Mucosa of gallbladder (tissue), 1 donor: ENCODE results near the gene OOSP3. TPM values are rescaled to one million over a fixed set of nuclear protein-coding genes. Genes with fewer than 3 reads are reported as not detected.
A peak's percentile ranks its signal among the peaks of the same experiment; 100 is the strongest.
"Not testable (repeated sequence)": the region's sequence is repeated elsewhere in the genome, so short reads cannot be mapped to it uniquely, and the experiment has no call there.

Experiments
- DNase-seq: peaks from one replicate; pipeline ENCODE4 v3.0.0-alpha.2; 2020; ENCODE audit warnings: low spot score
- total RNA-seq: library from RNA; stranded (reverse); gene quantifications from one replicate; pipeline ENCODE4 v1.2.1, GENCODE V29; 2021
- donor health status: DM: no; HTN: no; CAD: no.

OOSP3 gene
- not detected for total RNA-seq

GRCh38 chr11:59878575-59878974 lies at the start of gene OOSP3:
TSS of gene OOSP3 (plus strand) at chr11:59878782. CDS start at chr11:59878809, 27 bp downstream.
- DNase-seq, result no peak

DNA sequence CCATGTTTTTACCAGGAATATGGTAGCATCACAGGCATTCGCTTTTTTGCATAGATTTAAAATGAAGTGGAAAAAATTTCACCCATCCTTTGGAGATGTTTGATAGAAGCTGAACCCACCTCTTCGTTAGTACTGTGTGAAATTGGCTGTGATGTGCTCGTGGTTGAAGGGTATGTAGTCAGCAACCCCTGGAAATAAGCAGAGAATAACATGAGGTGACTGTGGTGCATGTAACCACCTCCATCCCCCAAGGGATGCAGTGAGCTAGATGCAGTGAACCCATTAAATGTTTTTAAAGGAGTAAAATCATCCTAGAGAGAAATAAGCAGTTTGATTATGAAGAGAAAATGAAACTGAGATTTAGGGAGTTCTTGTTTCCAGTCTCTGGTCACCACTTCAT lies 49.2 kb upstream of the OOSP3 start:
- DNase-seq, result no peak

GRCh38 chr11:59833602-59834001 lies 45.0 kb upstream of the OOSP3 start:
- DNase-seq, result no peak

GRCh38 chr11:59839615-59840014 lies 39.0 kb upstream of the OOSP3 start:
- DNase-seq, result no peak

DNA sequence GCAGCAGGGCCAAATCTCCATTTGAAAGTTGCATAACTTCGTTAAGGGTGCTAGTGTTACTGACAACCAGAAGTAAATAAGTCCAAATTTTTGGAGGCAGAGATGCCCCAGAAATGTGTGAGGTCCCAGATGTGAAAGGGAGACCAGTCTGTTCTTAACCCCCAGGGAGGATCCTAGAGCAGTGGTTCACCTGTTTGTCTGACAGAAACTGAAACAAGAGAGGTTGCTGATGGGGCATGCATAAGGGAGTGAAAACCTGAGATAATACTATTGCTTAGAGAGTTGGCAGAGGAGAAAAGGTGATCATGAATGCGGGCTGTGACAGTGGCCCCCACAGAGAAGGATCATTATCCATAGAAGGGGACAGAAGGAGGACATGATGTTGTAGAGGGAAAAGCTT lies 37.1 kb upstream of the OOSP3 start:
- DNase-seq, result no peak

DNA sequence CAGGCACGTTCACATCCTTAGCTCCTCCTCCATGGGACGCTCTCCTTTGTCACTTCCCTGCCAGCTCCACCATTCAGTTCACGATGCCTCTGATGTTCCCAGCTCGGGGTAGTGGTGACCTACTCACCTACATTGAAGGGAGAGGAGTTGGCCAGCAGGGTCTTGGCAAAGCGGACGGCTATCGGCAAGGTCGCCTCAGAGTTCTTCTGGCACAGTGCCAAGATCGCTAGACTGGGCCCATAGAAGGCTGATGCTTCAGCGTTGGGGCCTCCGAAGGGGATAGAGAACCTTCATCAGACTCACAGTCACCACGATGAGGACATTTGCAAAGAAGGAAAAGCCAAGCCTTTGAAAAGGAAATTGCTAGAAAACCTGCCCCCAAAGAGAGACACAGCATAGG lies 36.3 kb upstream of the OOSP3 start:
- no peak for DNase-seq

DNA sequence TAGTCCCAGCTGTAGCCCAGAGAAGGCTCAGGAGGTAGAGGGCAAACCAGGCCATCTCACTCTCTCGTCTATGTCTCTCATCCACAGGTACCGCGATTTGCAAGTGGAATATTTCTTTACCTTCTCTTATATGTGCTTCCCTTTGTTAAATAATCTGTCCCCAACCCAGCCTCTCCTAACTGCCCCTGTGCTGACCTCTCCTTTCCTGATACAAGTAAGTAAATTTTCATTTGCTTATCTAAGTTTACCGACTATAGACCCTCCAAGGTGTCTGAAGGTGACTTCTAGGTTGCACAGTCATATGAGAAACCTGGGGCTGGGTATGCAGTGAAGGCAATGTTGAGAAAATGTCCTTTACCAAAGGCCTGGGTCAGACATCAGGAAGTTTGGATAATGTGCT lies 33.2 kb upstream of the OOSP3 start, which contains the start of gene CBLIF:
CBLIF (minus strand) TSS at position 101 of the 400 bp plus-strand sequence; CDS start at position 55, 46 bp downstream.
- DNase-seq, result no peak

DNA sequence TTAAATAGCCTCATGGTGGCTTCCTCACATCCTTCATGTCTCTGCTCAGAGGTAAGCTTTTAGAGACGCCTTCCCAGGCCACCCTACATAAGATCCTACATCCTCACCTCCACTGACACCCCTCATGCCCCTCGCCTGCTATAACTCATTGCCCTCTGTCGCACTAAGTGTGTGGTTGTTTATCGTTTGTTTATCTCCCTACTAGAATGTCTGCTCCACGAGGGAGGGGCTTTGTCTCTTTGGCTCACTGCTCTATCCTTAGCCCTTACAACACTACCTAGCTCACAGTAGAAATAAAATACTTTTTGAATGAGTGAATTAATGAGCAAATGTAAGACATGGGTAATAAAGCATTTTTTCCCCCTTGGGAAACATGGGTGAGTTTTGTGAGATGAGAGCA lies 32.0 kb upstream of the OOSP3 start:
- DNase-seq, result no peak

DNA sequence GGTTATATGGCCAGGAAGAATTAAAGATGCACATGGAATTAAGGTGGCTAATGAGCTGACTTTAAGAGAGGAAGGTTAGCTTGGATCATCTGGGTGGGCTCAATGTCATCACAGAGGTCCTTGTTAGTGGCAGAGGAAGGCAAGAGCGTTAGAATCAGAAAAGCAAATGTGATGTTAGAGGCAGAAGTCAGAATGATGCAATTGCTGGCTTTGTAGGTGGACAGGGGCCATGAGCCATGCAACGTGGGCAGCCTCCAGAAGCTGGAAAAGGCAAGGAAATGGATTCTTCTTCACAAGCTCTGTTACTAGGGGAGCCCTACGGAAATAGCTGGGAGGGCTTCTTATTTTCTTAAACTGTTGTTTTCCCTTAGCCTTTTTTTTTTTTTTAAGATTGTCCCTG lies 31.0 kb upstream of the OOSP3 start:
- DNase-seq, result no peak

GRCh38 chr11:59848439-59848838 lies 30.1 kb upstream of the OOSP3 start:
- not testable (repeated sequence) for DNase-seq

GRCh38 chr11:59849129-59849528 lies 29.5 kb upstream of the OOSP3 start:
- peak; percentile 79 for DNase-seq

DNA sequence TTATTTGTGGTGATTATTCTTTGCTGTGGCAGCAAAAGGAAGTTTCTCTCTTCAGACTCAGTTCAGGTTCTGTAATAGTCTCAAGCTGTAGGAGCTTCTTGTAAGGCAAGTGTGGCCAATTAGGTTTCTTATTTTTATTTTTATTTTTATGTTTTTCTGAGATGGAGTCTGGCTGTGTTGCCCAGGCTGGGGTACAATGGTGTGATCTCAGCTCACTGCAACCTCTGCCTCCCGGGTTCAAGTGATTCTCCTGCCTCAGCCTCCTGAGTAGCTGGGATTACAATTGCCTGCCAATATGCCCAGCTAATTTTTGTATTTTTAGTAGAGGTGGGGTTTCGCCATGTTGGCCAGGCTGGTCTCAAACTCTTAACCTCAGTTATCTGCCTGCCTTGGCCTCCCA lies 29.0 kb upstream of the OOSP3 start:
- DNase-seq, result not testable (repeated sequence)

DNA sequence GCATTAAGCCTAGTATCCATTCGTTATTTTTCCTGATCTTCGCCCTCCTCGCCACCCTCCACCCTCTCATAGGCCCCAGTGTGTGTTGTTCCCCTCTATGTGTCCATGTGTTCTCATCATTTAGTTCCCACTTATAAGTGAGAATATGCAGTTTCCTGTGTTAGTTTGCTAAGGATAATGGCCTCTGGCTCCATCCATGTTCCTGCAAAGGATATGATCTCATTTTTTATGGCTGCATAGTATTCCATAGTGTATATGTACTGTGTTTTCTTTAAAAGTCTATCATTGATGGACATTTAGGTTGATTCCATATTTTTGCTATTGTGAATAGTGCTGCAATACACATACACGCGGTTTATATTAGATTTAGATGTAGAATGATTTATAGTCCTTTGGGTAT lies 27.2 kb upstream of the OOSP3 start:
- not testable (repeated sequence) for DNase-seq

DNA sequence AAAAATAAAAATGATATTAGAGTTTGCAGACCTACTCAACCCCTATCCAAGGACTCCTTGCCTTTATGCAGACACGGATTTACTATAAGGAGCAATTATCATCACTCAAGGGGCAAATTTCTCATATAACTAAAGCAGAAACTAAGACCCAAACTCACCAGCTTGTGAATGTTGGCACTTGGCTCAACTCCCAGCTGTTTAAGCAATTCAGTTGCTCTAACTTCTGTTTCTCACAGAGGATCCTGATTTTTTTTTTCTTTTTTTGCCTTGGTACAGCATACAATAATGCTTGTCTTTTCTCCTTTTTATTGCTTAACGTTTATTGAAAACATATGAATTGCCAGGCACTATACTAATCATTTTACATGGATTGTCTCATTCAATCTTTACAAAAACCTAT lies 23.7 kb upstream of the OOSP3 start:
- no peak for DNase-seq

- DNase-seq, result no peak
Observed at GRCh38 chr11:59857439-59858434, 20.8 kb upstream of the OOSP3 start.

DNA sequence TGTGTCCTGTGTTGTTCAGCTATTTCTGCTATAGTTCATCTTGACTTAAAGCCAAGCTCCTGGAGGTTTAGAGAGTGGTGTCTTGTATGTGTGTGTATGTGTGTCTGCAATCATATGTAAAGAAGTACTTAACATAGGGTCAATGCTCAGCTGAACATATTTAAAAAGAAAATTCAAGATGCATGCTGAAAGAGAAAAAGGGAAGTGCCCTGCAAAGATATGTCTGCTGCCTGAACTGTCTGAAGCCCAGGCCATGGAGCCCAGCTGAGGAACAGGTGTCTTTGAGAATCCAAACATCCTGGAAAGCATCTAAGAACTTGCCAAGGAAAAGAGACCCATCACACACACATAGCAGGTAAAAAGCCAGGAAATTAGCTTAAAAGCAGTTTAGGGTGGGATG lies 18.9 kb upstream of the OOSP3 start:
- no peak for DNase-seq

DNA sequence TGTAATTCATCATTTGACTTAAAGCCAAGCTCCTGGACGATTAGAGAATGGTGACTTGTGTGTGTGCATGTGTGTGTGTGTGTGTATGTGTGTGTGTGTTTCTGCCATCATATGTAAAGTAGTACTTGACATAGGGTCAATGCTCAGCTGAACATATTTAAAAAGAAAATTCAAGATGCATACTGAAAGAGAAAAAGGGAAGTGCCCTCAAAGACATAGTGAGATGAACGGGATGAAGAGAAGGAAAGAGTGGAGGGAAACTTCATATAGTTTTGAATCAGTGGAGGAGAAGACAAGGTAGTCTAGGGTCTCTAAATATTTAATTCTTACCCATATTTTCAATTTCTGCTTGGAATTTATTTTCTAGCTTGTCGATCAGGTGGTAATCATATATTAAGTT lies 16.3 kb upstream of the OOSP3 start:
- DNase-seq, result no peak

- DNase-seq, result no peak
Observed at GRCh38 chr11:59865031-59865430, 13.6 kb upstream of the OOSP3 start.

GRCh38 chr11:59866397-59866796 lies 12.2 kb upstream of the OOSP3 start, which contains the start of gene TCN1:
TSS of gene TCN1 (minus strand) at chr11:59866487. CDS start at chr11:59866470, 17 bp downstream.
- no peak for DNase-seq

DNA sequence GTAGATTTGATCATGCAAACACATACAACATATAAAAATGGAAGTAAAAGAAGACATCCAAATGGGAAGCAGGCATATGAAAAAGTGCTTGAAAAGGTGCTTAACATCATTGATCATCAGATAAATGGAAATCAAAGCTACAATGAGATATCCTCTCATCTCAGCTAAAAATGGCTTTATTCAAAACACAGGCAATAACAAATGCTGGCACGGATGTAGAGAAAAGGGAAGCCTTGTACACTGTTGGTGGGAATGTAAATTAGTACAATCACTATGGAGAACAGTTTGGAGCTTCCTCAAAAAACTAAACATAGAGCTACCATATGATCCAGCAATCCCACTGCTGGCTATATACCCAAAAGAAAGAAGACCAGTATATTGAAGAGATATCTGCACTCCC lies 11.7 kb upstream of the OOSP3 start:
- no peak for DNase-seq

DNA sequence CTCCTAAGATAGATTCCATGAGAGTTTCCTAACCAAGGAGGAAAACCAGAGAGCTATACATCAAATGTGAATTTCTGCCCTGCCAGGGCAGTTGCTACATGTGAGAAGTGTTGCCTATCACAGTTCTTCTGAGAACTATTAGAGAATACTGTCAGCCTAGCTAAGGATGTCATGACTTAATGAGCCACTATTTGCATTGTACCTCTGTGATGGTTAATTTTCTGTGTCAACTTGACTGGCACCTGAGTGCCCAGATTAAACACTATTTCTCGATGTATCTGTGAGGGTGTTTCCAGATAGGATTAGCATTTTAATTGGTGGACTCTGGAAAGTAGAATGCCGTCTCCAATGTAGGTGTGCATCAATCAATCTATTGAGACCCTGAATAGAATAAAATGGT lies 10.6 kb upstream of the OOSP3 start:
- no peak for DNase-seq

DNA sequence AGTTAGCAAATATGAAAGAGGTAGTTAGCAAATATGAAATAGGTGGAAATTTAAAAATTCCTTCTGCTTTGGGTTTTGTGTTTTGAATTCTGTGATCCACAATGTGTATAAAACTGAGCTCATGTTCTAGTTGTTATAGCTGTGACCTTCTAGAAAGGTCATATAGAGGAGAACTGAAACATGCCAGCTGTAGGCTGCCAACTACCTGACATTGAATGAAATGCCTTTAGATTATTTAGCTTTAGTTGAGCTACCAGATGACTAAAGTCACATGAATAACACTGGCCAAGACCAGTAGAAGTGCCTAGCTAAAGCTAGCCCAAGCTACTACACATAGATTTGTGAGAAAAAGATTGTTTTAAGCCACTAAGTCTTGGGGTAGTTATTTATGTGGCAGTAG lies 6.5 kb upstream of the OOSP3 start:
- DNase-seq, result no peak

- no peak for DNase-seq
Observed at GRCh38 chr11:59875856-59876519, 2.6 kb upstream of the OOSP3 start.
